Thymus (tissue), 11 donors: ENCODE measurements around the gene DDB1. TPM values are rescaled to one million over a fixed set of nuclear protein-coding genes. Genes with fewer than 3 reads are reported as not detected.

ENCODE experiments used
- DNase-seq, 9 donors: peaks; one replicate each; pipeline ENCODE4 v3.0.0-alpha.2; 2013; ENCODE audit warnings: low spot score in 9 of 9, low read depth in 6 of 9, missing footprints in 1 of 9
- H3K27ac ChIP-seq, 2 donors: one replicate each; pipeline ENCODE4 v1.5.1; 2013; ENCODE audit warnings: control low read depth in 1 of 2, low read depth in 1 of 2, low read length in 1 of 2, mild to moderate bottlenecking in 1 of 2, moderate library complexity in 1 of 2
- H3K27me3 ChIP-seq, 2 donors: one replicate each; pipeline ENCODE4 v1.5.1; 2013; ENCODE audit warnings: low read length in 1 of 2; ENCODE audit not compliant: control insufficient read depth in 2 of 2, insufficient read depth in 1 of 2
- H3K36me3 ChIP-seq, 2 donors: one replicate each; pipeline ENCODE4 v1.5.1; 2013; ENCODE audit warnings: low read length in 1 of 2, mild to moderate bottlenecking in 1 of 2, moderate library complexity in 1 of 2; ENCODE audit not compliant: control insufficient read depth in 2 of 2, insufficient read depth in 2 of 2
- H3K4me1 ChIP-seq, 2 donors: one replicate each; pipeline ENCODE4 v1.5.1; 2013; ENCODE audit warnings: low read length in 2 of 2; ENCODE audit not compliant: control insufficient read depth in 2 of 2, insufficient read depth in 2 of 2
- H3K4me3 ChIP-seq, 2 donors: one replicate each; pipeline ENCODE4 v1.5.1; 2013; ENCODE audit warnings: low read length in 2 of 2, control low read depth in 1 of 2, mild to moderate bottlenecking in 1 of 2
- H3K9me3 ChIP-seq, 2 donors: one replicate each; pipeline ENCODE4 v1.5.1; 2013; ENCODE audit warnings: low read length in 1 of 2, mild to moderate bottlenecking in 1 of 2; ENCODE audit not compliant: control insufficient read depth in 2 of 2, insufficient read depth in 1 of 2
- WGBS: extraction: QIAGEN DNeasy Blood & Tissue Kit; methylation state at CpG from one replicate; pipeline ENCODE4 v1.1.7; 2013; 5-methylcytosine and 5-hydroxymethylcytosine counted together
- polyA plus RNA-seq: library from polyadenylated mRNA; stranded (reverse); fragments of 200-250 nt; gene quantifications from one replicate; pipeline ENCODE4 v1.2.3, GENCODE V29; 2013
- total RNA-seq: library from RNA; stranded (reverse); fragments of 120-200 nt; gene quantifications from one replicate; pipeline ENCODE4 v1.2.4, GENCODE V29; 2013
- donor health status: healthy.

DDB1 gene
- total and polyA plus RNA-seq, 2 donors = 129 to 197 TPM

- no peak for DNase-seq
- peaks cover 17 to 18% of the 10 kb centered on the region in 2 donors for H3K36me3 ChIP-seq
- no peaks in the 10 kb centered on the region for H3K9me3 ChIP-seq
- WGBS = 96% methylated on average over 4 of the region's 4 CpGs
- no peak overlapping the region for H3K27ac ChIP-seq
- no peaks in the 10 kb centered on the region for H3K4me1 ChIP-seq
- no peak overlapping the region for H3K4me3 ChIP-seq
- no peaks in the 10 kb centered on the region for H3K27me3 ChIP-seq
Observed at GRCh38 chr11:61283613-61284012, 49.3 kb downstream of the DDB1 start.

GRCh38 chr11:61281581-61282250 is 51.2 kb downstream of the DDB1 start:
- no peaks in the 10 kb centered on the region for H3K9me3 ChIP-seq
- H3K36me3 ChIP-seq = peaks cover 17 to 20% of the 10 kb centered on the region in 2 donors
- WGBS = 88% methylated on average over 35 of the region's 35 CpGs
- H3K27ac ChIP-seq = no peak overlapping the region
- no peak overlapping the region for H3K4me3 ChIP-seq
- no peak for DNase-seq
- H3K4me1 ChIP-seq = no peaks in the 10 kb centered on the region
- H3K27me3 ChIP-seq = no peaks in the 10 kb centered on the region

- Histone ChIP-seq H3K9me3 (no peaks in the 10 kb centered on the region), H3K27ac (no peak overlapping the region), H3K27me3 (no peaks in the 10 kb centered on the region), H3K36me3 (peaks cover 14 to 18% of the 10 kb centered on the region in 2 donors), H3K4me3 (no peak overlapping the region), H3K4me1 (no peaks in the 10 kb centered on the region)
- 97% methylated on average over 20 of the region's 20 CpGs for WGBS
- no peak for DNase-seq
Observed at GRCh38 chr11:61280883-61281580, 51.9 kb downstream of the DDB1 start.

GRCh38 chr11:61279934-61280659 is 52.8 kb downstream of the DDB1 start:
- peaks cover 11 to 15% of the 10 kb centered on the region in 2 donors for H3K36me3 ChIP-seq
- DNase-seq = no peak
- H3K27ac ChIP-seq = no peak overlapping the region
- H3K27me3 ChIP-seq = no peaks in the 10 kb centered on the region
- no peaks in the 10 kb centered on the region for H3K4me1 ChIP-seq
- H3K4me3 ChIP-seq = no peak overlapping the region
- 96% methylated on average over 12 of the region's 12 CpGs for WGBS
- no peaks in the 10 kb centered on the region for H3K9me3 ChIP-seq

- Histone ChIP-seq H3K27me3 (no peaks in the 10 kb centered on the region), H3K4me1 (no peaks in the 10 kb centered on the region), H3K36me3 (peaks cover 11 to 20% of the 10 kb centered on the region in 2 donors), H3K4me3 (no peak overlapping the region), H3K27ac (no peak overlapping the region), H3K9me3 (no peaks in the 10 kb centered on the region)
- no peak for DNase-seq
- 92% methylated on average over 10 of the region's 10 CpGs for WGBS
Observed at GRCh38 chr11:61278001-61278470, 54.9 kb downstream of the DDB1 start.

GRCh38 chr11:61277186-61278000 is 55.5 kb downstream of the DDB1 start:
- no peaks in the 10 kb centered on the region for H3K4me1 ChIP-seq
- DNase-seq = no peak
- H3K4me3 ChIP-seq = no peak overlapping the region
- H3K36me3 ChIP-seq = peaks cover 15 to 20% of the 10 kb centered on the region in 2 donors
- 96% methylated on average over 14 of the region's 14 CpGs for WGBS
- H3K27ac ChIP-seq = no peak overlapping the region
- no peaks in the 10 kb centered on the region for H3K9me3 ChIP-seq
- H3K27me3 ChIP-seq = no peaks in the 10 kb centered on the region

- no peaks in the 10 kb centered on the region for H3K27me3 ChIP-seq
- H3K36me3 ChIP-seq = peaks cover 8 to 13% of the 10 kb centered on the region in 2 donors
- WGBS = 97% methylated on average over 4 of the region's 4 CpGs
- DNase-seq = no peak
- H3K9me3 ChIP-seq = no peaks in the 10 kb centered on the region
- H3K4me3 ChIP-seq = no peak overlapping the region
- H3K4me1 ChIP-seq = no peaks in the 10 kb centered on the region
- no peak overlapping the region for H3K27ac ChIP-seq
Observed at GRCh38 chr11:61275191-61275590, 57.7 kb downstream of the DDB1 start.

GRCh38 chr11:61274084-61274483 is 58.8 kb downstream of the DDB1 start:
- no peak for DNase-seq
- peaks cover 8 to 11% of the 10 kb centered on the region in 2 donors for H3K36me3 ChIP-seq
- H3K4me1 ChIP-seq = no peaks in the 10 kb centered on the region
- H3K4me3 ChIP-seq = no peak overlapping the region
- WGBS = 98% methylated on average over 4 of the region's 4 CpGs
- no peaks in the 10 kb centered on the region for H3K9me3 ChIP-seq
- no peaks in the 10 kb centered on the region for H3K27me3 ChIP-seq
- H3K27ac ChIP-seq = no peak overlapping the region
